HK-2 (cell line): ENCODE data around the gene HAND1.

Source experiments
- DNase-seq: peaks from one replicate; pipeline ENCODE4 v3.0.0-alpha.2; 2018; ENCODE audit not compliant: unreplicated experiment

HAND1 gene

DNA sequence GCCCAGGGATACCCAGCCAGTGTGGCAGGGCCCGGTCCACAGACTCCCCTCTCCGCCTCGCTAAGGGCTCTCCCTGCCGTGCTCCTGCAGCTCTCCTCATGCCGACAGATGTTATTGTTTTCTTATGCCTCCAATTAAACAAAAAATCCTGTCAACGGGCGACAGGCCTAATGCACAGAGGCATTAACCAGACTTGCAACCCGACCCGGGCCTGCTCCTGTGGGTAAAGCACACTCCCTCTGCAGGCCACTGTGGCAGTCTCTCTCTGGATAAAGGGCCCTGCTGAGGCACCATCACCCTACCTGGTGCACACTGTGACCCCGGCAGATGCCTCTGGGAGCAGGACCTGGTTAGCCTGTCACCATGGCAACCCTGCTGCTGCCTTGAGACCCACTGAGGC is 27.5 kb upstream of the HAND1 start:
- DNase-seq: no peak

DNA sequence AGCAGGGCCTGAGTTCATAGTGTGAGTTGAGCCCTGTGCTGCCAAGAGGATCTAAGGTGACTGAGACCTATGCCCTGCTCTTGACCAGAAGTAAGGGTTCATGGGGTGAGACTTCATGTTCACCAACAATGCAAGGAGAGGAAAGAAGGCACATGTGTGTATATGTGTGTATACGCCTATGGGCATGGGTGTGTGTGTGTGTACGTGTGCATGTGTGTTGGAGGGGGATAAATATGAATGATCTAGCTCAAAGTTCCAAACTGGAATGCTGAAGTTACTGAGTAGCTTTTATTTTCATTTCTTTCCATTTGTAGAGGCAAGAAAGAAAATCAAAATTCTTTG is 25.6 kb upstream of the HAND1 start:
- no peak for DNase-seq

DNA sequence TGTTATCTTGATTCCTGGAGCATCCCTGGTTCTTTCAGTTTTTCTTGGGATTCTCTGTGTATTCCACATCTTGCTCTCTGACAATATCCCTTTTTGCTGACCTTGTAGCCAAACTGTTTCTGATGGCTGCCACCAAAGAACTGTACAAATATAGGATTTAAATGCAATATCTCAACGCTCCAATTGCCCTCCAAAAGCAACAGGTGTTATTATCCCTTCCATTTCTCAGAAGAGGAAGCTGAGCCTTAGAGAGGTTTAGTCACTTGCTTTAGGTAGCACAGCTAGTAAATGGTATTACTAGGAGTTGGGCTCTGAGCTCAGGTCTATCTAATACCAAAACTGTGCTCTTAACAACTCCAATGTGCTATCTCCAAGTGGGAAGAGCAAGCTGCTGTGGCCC is 24.2 kb upstream of the HAND1 start:
- DNase-seq: no peak

DNA sequence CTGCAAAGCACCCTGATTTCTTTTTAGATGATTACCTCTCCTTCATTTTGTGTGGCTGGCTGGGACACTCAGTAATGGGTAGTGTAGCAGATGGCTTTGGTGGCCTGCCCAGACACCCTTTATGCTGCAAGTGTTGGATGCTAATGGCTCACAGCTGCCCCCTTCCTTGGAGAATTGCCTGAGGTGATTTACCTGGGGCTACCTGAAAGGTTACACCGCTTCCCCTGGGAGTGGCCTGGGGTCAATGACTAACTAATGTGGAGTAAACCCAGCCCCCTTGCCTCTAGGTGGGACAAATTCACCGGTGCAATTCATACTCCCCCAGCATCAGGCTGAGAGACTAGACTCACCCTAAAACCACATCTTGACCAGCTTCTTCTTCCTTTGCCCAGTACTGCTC is 23.5 kb upstream of the HAND1 start:
- no peak for DNase-seq

DNA sequence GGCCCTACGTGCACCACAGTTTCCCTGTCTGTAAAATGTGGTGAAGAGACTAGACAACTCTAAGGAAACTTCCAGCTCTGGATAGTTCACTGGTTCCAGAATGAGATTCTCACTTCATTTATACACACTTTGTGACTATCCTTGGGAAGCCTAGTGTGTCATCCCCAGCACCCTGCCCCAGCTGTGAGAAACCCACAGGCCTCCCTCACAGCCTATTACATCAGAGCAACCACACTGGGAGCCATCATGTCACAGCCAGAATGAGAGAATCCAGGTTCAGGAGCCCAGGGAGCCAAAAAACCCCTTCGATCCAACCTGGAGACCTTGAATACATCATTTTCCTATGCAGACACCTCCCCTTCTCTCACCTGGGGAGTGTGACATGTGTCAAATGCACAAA is 21.0 kb upstream of the HAND1 start:
- DNase-seq: no peak

DNA sequence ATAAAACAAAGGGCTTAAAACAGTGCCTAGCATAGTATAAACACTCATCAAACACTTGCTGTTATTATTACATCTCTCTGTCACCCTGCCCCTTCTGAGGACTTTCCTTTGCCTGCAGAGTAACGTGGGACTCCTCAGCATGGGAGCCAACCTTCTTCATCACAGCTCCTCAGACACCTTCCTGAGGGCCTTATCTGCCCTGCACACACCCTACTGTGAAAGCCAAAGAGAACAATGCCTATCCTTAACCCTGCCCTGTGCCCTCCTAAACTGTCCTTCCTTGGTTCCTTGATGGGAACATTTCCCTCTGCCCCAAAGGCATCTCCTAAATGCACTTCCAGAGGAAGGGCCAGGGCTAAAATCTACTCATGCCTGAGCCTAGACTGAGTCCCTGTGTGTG is 20.6 kb upstream of the HAND1 start:
- no peak for DNase-seq

DNA sequence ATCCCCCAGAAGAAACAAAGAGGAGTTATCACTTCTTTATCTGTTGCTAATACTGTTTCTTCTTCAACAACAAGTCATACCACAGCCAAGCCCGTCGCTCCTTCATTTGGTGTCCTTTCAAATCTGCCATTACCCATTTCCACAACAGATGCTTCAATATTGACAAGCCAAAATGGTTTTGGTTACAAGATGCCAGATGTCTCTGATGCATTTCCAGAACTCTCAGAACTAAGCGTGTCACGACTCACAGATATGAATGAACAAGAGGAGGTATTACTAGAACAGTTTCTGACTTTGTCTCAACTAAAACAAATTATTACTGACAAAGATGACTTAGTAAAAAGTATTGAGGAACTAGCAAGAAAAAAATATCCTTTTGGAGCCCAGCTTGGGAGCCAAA is 16.0 kb upstream of the HAND1 start:
- DNase-seq: no peak

DNA sequence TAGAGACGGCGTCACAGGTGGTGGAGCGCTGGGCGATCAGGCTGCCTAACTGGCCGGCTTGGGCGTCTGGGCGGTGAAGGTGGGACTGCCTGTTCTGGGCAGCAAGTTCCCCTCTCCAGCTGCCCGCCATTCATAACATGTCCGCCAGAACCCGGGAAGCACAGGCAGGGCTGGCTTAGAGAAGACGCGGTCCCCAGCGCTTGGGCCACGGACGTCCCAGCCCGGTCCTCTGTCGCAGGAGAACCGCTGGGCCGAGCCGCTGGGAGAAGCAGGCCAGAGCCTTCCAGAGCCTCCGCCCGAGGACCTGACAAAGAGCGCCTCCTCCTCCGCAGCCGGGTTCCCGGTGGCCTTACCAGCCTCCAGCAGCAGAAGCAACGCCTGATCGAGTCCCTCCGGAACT is 15.2 kb upstream of the HAND1 start:
- no peak for DNase-seq

DNA sequence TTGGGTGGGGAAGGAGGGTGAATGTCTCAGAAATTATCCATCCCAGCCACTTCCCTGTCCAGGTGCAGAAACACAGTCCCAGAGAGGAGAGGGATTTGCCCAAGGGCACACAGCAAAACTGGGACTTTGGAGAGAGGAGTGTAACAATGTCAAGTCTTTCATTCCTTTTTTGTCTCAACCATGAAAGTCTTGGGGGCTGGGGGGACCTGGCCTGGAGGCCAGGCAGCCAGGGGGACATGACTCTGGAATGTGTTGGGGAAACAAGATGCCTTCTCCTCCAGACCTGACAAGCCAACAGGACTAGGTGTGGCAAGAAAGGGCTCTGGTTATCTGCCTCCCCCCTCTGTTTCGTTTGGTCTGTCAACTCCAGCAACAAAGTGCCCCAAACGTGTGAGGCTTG is 13.9 kb upstream of the HAND1 start:
- no peak for DNase-seq

DNA sequence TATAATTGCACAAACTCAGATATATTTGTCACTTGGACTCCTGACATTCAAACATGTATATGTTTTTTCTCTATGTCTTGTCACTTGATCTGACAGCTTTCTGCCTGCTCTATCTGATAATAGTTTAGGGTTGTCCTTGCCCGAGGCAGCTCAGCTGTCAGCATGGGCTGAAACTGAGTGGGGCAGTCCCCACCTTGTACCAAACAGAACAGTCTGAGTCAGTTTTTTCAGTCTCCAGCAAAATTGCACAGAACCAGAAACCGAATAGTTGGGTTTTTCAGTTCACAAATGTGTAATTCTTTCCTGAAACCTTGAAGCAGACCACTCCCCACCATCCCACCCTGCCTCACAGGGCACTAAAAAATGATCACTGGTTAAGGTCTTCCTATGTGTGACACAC is 9.5 kb upstream of the HAND1 start:
- DNase-seq: no peak

DNA sequence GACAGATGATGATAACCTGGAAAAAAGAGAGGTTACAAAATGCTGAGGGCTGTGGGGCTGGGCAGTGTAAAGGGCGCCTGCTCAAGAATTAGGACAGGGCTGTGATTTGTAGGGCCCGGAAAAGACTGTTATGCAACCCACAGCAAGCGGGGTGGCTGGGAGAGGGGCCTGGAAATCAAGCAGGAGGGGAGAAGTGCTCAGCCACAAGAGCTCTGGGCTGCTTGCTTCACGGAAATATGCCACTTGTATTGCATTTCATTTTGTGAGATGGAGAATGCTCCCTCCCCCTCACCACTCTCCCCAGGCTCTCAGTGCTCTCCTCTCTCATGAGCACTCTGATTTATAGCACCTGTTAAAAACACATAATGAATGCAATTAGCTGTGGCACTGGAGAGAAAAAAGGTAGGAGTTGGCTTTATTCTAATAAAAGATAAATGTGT is 8.4 kb upstream of the HAND1 start:
- no peak for DNase-seq

DNA sequence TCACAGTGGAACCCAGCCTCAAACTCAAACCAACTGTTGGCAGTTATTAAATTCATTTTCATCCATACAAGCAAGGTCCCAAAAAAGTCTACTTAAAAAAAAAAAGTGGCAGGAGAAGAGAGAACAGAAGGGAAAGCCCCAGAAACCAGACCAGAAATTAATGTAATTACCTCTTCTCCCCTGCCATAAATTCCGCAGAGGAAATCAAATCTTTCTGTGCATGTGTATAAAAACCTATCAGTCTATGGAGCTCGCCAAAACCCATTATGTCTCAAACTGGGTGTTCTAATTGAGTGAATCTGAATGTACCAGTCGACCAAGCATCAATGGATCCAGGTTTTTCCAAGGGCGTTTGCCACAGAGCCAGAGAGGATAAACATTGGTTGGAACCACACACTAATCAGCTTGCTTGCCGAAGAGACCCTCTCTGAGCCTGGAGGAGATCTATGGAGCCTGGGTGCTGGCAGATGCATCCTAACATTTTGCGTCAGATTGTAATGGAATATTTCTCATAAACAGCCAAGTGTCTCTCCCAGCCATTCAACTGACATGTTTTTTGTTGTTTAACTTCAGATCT is 7.9 kb upstream of the HAND1 start:
- no peak for DNase-seq

DNA sequence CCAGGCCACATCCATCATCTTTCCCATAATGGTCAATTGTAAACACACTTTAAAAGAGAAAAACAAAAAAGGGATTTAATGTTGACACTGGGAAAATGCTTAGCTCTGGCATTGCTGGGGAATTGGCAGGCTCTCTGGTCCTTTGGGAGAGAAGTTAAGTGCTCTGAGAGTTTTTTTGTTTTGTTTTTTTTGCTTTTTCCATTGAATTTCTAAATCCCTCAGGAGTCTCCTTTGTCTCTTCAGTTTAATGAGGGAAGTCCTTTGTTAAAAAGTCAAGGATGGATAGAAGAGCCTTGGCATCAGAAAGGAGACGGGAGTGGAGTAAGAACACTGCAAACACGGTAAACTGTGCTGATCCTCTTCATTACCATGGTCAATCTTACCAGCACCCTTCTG is 7.1 kb upstream of the HAND1 start:
- DNase-seq: no peak

DNA sequence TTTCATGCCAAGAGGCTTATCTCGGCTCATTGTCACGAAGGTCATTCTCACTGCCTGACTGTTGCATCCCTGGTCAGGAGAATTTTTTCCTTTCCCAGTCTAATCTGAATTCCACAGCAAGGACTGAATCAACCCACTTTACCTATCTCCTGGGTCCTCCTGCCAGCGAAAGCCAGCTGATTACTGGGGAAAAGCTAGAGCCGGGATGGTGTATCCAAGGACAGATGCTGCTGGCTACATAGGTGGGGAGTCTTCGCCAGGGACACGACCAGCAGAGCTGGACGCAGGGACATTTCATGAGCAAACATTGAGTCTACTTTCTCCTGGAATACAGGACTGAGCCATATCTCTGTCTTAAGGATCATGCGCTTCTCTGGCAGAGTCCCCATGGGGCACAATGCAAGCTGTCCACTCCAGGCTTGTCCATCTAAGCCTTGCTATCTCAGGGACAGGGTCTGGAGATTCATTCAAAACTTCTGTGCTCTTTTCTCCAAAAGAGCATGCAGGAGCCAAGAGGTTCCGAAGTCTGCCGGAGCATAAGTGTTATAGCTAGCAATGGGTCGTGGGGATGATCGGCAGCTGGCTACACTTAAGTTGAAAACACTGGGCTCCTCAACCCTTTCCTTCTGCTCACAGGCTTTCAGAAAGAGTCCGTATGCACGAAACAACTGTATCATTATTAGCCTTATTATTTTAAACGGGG is 6.5 kb upstream of the HAND1 start:
- DNase-seq: no peak

DNA sequence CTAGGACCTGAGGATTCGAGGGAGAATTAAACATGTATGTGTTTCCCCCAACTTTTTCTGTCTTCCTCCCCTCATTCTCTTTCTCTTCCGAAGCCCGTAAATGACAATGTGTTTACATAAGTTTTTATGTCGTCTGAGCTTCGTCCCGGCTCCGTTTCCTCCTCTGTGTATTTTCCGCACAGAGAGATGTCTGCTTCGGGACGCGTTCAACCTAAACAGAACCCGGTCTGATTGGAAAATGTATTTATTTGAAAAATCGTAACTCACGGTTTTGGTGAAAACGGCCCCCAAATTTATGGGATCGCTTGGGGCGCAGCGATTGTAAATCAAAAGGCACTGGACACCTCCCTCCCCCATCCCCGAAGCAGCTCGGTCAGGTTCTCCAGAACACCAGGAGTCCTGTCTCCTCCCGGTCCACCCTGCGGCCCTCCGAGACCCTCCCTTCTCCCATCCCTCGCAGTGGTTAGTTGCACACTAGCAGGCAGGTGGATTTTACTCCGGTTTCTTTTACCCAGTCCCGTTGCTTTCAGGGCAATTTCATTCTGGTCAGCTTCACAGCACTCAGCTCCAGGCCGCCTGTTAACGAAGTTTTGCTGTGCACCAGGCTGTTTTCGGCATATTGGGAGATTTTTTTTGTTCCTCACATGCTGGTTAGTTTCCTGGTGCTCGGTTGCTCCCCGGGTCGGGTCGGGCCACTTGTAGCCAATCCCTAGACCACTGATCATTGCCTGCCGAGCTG is 5.8 kb upstream of the HAND1 start:
- DNase-seq: no peak

DNA sequence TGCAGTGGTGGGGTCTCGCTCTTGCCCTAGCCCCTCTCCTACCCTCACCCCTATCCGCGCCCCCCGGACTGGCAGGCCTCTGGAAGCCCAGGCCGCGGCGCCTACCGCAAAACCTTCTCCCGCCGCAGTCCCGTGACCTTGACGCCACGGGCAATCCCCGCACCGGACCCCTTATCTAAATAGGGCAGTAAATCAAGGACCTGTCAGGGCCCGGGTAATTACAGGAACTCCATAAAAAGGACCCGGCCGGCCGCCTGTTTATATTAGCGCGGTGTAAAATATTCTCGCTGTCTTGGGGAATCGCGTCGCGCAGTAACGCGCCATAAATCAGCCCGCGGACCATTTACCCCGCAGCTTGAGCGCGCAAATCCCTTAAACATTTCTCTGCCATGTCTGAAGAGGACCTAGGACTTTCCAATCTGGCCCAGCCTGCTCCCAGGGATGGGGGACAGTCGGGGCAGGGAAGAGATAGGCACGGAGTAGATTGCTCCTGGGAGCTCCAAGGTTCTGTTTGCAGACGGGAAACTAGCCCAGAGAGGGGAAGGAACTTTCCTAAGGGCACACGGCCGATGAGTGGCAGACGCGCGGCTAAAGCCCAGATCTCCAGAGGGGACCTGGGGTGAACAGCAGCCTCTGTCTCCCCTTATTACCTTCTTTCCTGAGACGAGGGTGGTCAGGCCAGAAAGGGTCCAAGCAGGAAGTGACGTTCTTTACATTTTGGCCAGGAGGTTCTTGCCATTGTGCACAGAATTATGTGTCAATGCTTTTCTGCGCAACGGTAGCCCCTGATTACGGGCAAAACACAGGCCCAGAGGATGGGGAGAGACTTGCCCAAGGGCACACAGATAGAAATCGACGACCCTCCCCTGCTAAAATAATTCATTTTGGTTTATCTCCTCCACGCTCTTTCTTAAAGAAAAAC is 4.8 kb upstream of the HAND1 start:
- no peak for DNase-seq

DNA sequence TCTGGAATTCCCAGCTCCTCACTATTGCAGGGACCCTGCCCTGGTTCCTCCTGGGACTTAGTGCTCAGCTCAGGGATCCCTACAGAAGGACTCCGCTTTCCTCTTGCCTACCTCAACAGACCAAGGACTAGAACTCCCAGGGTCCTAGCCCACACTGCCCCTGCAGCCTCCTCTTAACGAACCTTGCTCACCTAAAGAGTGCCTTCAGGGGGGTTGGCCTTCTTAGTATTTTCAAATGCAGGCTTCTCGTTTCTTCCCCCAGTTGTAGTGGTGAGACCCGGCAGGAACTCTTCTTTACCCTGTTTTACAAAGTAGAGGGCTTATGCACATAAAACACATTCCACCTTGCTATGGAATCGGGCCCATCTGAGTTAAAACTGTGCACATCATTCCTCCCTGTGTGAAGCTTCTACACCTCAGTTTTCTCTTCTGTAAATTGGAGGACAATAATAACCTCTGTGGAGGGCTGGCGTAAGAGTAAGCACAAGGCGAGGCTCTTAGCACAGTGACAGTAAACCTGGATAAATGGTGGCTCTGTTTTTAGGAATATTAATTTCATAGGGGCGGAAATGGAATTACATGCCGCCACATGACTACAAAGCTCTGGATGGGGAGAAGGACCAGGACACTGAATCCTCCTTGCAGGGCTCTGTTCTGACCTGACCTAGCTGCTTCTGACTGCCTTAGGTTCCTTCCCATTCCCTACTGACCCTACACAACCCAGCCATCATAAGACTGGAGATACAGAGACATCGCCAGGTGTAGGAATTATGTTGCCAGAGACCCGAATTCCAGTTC is 3.8 kb upstream of the HAND1 start:
- DNase-seq: no peak

DNA sequence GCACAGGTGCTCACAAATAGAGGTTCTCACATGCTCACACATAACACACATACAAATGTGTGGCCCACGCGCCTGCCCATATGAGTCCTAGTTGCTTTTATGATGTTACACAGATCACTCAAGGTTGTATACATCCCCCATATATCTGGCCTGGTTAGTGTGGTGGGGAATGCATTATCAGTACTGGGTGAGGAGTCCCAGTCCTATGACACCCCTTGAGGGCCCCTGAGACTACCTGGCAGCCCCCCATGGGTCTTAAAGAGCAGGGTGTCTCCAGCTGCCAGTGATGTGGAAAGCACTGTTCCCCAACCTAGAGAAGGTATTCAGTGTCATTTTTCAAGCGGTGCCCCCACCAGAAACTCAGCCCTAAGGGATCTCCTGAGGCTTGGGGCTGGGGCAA is 2.8 kb upstream of the HAND1 start:
- no peak for DNase-seq

DNA sequence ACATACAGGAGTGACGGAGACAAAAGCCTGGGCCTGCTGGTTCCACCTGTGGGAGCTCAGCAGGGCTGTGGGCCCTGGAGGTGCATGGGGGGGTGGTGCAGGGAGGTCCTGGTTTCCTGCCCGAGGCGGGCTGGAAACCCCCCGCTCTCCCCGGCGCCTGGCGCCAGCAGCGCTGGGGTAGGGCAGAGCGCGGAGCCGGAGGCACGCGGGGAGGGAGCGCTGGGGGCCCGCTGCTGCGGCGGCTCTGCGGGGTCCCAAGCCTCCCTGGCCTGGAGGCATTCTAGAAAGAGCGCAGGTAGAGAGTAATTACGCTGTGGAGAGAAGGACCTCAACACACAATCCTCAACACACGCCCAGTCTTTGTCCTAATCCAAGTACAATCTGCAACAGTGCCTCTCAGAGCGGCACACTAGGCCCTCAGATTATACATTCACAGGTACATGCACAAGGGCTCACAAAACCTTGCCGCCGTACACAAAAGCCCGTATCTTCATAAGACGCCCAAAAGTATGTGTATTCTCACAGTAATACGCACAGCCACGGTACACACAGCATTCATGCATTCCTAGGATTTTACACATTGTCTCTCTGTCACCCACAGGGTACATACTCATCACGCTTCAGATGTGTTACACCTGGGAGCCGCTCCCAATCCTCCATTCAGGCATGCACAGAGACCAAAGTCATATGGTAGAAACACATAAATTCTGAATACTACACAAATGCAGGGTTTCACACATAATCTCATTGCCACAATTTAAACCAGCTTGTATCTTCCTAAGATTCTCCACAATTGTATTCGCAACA is 2.1 kb upstream of the HAND1 start:
- DNase-seq: no peak

DNA sequence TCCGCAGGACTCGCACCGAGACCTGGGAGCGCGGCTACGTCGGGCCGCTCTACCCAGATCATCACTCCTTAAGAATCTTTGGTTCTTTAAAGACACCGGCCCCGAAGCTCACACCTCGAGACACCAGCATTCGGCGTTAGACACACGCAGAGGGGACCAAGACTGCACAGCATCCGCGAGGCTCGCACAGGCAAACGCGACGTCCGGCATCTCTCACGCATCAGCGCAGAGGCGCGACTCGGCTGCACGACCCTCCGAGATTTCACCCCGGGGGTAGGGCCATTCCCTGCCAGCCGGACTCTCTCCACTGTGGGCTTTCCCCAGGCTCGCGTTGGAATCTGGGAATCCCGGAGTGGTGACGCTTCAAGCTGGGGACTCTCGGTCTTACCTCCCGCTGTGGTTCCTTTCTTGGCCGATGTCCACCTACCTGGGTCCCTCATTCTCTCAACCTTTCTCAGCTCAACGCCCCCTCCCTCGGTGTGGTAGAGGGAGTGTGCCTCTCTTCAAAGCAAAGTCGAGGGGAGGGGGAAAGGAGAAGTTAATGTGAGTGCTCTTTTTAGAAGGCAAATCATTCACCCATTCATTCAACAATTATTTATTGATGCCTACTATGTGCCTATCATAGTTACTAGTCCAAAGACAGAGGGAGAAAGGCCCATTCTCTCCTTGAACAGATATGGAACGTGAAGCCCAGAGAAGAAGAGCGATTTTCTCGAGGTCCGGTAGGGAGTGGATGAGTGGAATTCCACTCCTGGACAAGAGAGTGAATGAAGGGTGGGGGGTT is 1.3 kb upstream of the HAND1 start:
- no peak for DNase-seq
